Sigmoid colon (tissue), 4 donors: Measurements from ENCODE around the gene MYO10.

ENCODE experiments used
- CTCF ChIP-seq, 4 experiments: fragments of 450-650 bp in 3 of 4; fragments of 200-600 bp in 1 of 4; IDR thresholded peaks; one replicate each; pipeline ENCODE4 v1.5.1; 2016 to 2019; ENCODE audit warnings: antibody characterized with exemption in 4 of 4, mild to moderate bottlenecking in 3 of 4, moderate library complexity in 2 of 4
- EP300 ChIP-seq, 4 donors: sonication (generic); formaldehyde crosslinking; IDR thresholded peaks; one replicate each; pipeline ENCODE4 v1.6.1; 2017; ENCODE audit warnings: antibody characterized with exemption in 4 of 4
- POLR2A ChIP-seq, 2 donors: fragments of 450-650 bp; IDR thresholded peaks; one replicate each; pipeline ENCODE4 v1.6.1; 2016; ENCODE audit warnings: antibody characterized with exemption in 2 of 2, mild to moderate bottlenecking in 2 of 2, moderate library complexity in 2 of 2
- POLR2AphosphoS5 ChIP-seq, 4 donors: sonication (generic); formaldehyde crosslinking; IDR thresholded peaks; one replicate each; pipeline ENCODE4 v1.6.1; 2017; ENCODE audit warnings: antibody characterized with exemption in 4 of 4

DNA sequence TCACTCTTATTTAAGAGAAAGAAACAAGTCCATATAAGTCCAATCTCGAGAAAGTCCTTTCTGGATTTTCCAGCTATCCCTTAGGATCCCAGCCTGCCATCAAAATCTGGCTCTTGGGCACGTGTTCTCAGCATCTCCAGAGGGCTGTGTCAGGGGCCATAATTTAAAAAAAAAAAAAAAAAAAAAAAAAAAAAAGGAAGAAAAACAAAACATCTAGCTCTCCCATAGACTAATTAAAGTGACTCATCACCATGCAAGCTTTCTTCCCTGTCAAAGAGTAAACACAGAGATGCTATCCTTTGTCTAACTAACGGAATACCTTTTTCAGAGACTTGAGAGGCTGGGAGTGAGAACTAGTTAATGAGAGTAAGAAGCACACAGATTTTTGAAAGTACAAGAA is 44.9 kb upstream of the MYO10 start:
- TF ChIP-seq POLR2A (IDR thresholded peaks at IDR 0.05) (no peak), POLR2AphosphoS5 (IDR thresholded peaks at IDR 0.05) (no peak), CTCF (IDR thresholded peaks at IDR 0.05) (no peak), EP300 (IDR thresholded peaks at IDR 0.05) (no peak)
